HG02938 (cell line): ENCODE results near the gene NECTIN1.

Experiments used
- ATAC-seq: cut with Tn5 transposase; IDR thresholded peaks from one replicate; pipeline ENCODE4 v1.9.1; 2021; ENCODE audit warnings: mild to moderate bottlenecking, moderate library complexity; ENCODE audit not compliant: unreplicated experiment

The NECTIN1 gene

GRCh38 chr11:119696378-119697222 is 32.4 kb downstream of the NECTIN1 start:
- no peak for ATAC-seq

- ATAC-seq = no peak
These were observed 34.7 kb downstream of the NECTIN1 start for GRCh38 chr11:119694334-119694733.

- no peak for ATAC-seq
These were observed 35.7 kb downstream of the NECTIN1 start for GRCh38 chr11:119693253-119693815.

- ATAC-seq = no peak
These were observed 36.5 kb downstream of the NECTIN1 start for GRCh38 chr11:119692540-119692820.

- no peak for ATAC-seq
These were observed 37.1 kb downstream of the NECTIN1 start for GRCh38 chr11:119691701-119692539.

GRCh38 chr11:119691020-119691666 is 37.9 kb downstream of the NECTIN1 start:
- no peak for ATAC-seq

- ATAC-seq = no peak
These were observed 39.7 kb downstream of the NECTIN1 start for GRCh38 chr11:119689302-119689701.

- no peak for ATAC-seq
These were observed 40.6 kb downstream of the NECTIN1 start for GRCh38 chr11:119688356-119688755.

GRCh38 chr11:119687373-119688046 is 41.5 kb downstream of the NECTIN1 start:
- ATAC-seq = no peak

- ATAC-seq = no peak
These were observed 42.7 kb downstream of the NECTIN1 start for GRCh38 chr11:119686177-119686882.

GRCh38 chr11:119685111-119685746 is 43.8 kb downstream of the NECTIN1 start:
- ATAC-seq = no peak

- ATAC-seq = no peak
These were observed 44.5 kb downstream of the NECTIN1 start for GRCh38 chr11:119684361-119685110.

GRCh38 chr11:119683783-119684182 is 45.2 kb downstream of the NECTIN1 start:
- no peak for ATAC-seq

GRCh38 chr11:119681361-119681910 is 47.6 kb downstream of the NECTIN1 start:
- ATAC-seq = no peak

GRCh38 chr11:119680541-119681360 is 48.2 kb downstream of the NECTIN1 start:
- ATAC-seq = no peak

- no peak for ATAC-seq
These were observed 49.7 kb downstream of the NECTIN1 start for GRCh38 chr11:119679346-119679745.

GRCh38 chr11:119678351-119678750 is 50.6 kb downstream of the NECTIN1 start:
- ATAC-seq = no peak

- no peak for ATAC-seq
These were observed 51.2 kb downstream of the NECTIN1 start for GRCh38 chr11:119677840-119678239.
